Duodenal mucosa (tissue), 2 donors: ENCODE data around the gene TRAM2.

ENCODE experiments used
- H3K27ac ChIP-seq: one replicate; pipeline ENCODE4 v1.7.0; 2013; ENCODE audit warnings: low read depth, low read length
- H3K27me3 ChIP-seq, 2 donors: one replicate each; pipeline ENCODE4 v1.7.0; 2013; ENCODE audit warnings: low read length in 2 of 2, control low read depth in 1 of 2; ENCODE audit not compliant: insufficient read depth in 2 of 2, control insufficient read depth in 1 of 2
- H3K36me3 ChIP-seq, 2 donors: one replicate each; pipeline ENCODE4 v1.7.0; 2013; ENCODE audit warnings: low read length in 2 of 2, control low read depth in 1 of 2; ENCODE audit not compliant: insufficient read depth in 2 of 2, control insufficient read depth in 1 of 2
- H3K4me1 ChIP-seq, 2 donors: one replicate each; pipeline ENCODE4 v1.7.0; 2013; ENCODE audit warnings: low read length in 2 of 2, control low read depth in 1 of 2; ENCODE audit not compliant: insufficient read depth in 2 of 2, control insufficient read depth in 1 of 2
- H3K4me3 ChIP-seq, 2 donors: one replicate each; pipeline ENCODE4 v1.7.0; 2013; ENCODE audit warnings: low read length in 2 of 2, low read depth in 1 of 2
- H3K9ac ChIP-seq, 2 donors: one replicate each; pipeline ENCODE4 v1.7.0; 2013; ENCODE audit warnings: low read length in 2 of 2, low read depth in 1 of 2
- H3K9me3 ChIP-seq, 2 donors: one replicate each; pipeline ENCODE4 v1.7.0; 2013; ENCODE audit warnings: low read length in 2 of 2, control low read depth in 1 of 2; ENCODE audit not compliant: control insufficient read depth in 1 of 2

The TRAM2 gene

GRCh38 chr6:52506476-52506875, 70.4 kb downstream of the TRAM2 start:
- H3K4me3 ChIP-seq: no peak overlapping the region
- no peak overlapping the region for H3K9ac ChIP-seq
- no peaks in the 10 kb centered on the region for H3K9me3 ChIP-seq
- H3K36me3 ChIP-seq: peaks cover 23 to 72% of the 10 kb centered on the region in 2 donors
- no peaks in the 10 kb centered on the region for H3K27me3 ChIP-seq
- peaks cover 31 to 32% of the 10 kb centered on the region in 2 donors for H3K4me1 ChIP-seq
- H3K27ac ChIP-seq: no peak overlapping the region

- H3K27ac ChIP-seq: no peak overlapping the region
- peaks cover 31% of the 10 kb centered on the region in 2 donors for H3K4me1 ChIP-seq
- no peaks in the 10 kb centered on the region for H3K9me3 ChIP-seq
- H3K36me3 ChIP-seq: peaks cover 23 to 69% of the 10 kb centered on the region in 2 donors
- no peak overlapping the region for H3K4me3 ChIP-seq
- H3K9ac ChIP-seq: no peak overlapping the region
- no peaks in the 10 kb centered on the region for H3K27me3 ChIP-seq
Measured at GRCh38 chr6:52505726-52506409, 71.0 kb downstream of the TRAM2 start.

GRCh38 chr6:52504782-52505136, 72.1 kb downstream of the TRAM2 start:
- peaks cover 23 to 59% of the 10 kb centered on the region in 2 donors for H3K36me3 ChIP-seq
- no peaks in the 10 kb centered on the region for H3K9me3 ChIP-seq
- H3K27ac ChIP-seq: peak overlapping the region; percentile 78
- peak overlapping the region; percentile 19 to 37 for H3K4me3 ChIP-seq
- peaks cover 31% of the 10 kb centered on the region in 2 donors for H3K4me1 ChIP-seq
- peak overlapping the region; percentile 33 to 48 for H3K9ac ChIP-seq
- H3K27me3 ChIP-seq: no peaks in the 10 kb centered on the region

GRCh38 chr6:52503851-52504781, 72.7 kb downstream of the TRAM2 start:
- H3K36me3 ChIP-seq: peaks cover 22 to 53% of the 10 kb centered on the region in 2 donors
- peak overlapping the region; percentile 78 for H3K27ac ChIP-seq
- H3K4me3 ChIP-seq: peak overlapping the region; percentile 19 to 37
- peaks cover 31% of the 10 kb centered on the region in 2 donors for H3K4me1 ChIP-seq
- no peaks in the 10 kb centered on the region for H3K9me3 ChIP-seq
- no peaks in the 10 kb centered on the region for H3K27me3 ChIP-seq
- peak overlapping the region; percentile 48 to 71 for H3K9ac ChIP-seq

- no peaks in the 10 kb centered on the region for H3K9me3 ChIP-seq
- peak overlapping the region; percentile 78 for H3K27ac ChIP-seq
- H3K36me3 ChIP-seq: peaks cover 20 to 45% of the 10 kb centered on the region in 2 donors
- peaks cover 31% of the 10 kb centered on the region in 2 donors for H3K4me1 ChIP-seq
- H3K27me3 ChIP-seq: no peaks in the 10 kb centered on the region
- H3K9ac ChIP-seq: peak overlapping the region; percentile 48 to 71
- H3K4me3 ChIP-seq: peak overlapping the region; percentile 6 to 16
Measured at GRCh38 chr6:52503323-52503747, 73.5 kb downstream of the TRAM2 start.

- peaks cover 18 to 39% of the 10 kb centered on the region in 2 donors for H3K36me3 ChIP-seq
- no peaks in the 10 kb centered on the region for H3K27me3 ChIP-seq
- peaks cover 31% of the 10 kb centered on the region in 2 donors for H3K4me1 ChIP-seq
- no peaks in the 10 kb centered on the region for H3K9me3 ChIP-seq
- H3K9ac ChIP-seq: no peak overlapping the region
- no peak overlapping the region for H3K4me3 ChIP-seq
- no peak overlapping the region for H3K27ac ChIP-seq
Measured at GRCh38 chr6:52502306-52503029, 74.4 kb downstream of the TRAM2 start.

- Histone ChIP-seq H3K27me3 (no peaks in the 10 kb centered on the region), H3K27ac (no peak overlapping the region), H3K9me3 (no peaks in the 10 kb centered on the region), H3K4me1 (peaks cover 29 to 30% of the 10 kb centered on the region in 2 donors), H3K36me3 (peaks cover 8 to 21% of the 10 kb centered on the region in 2 donors), H3K4me3 (no peak overlapping the region), H3K9ac (no peak overlapping the region)
Measured at GRCh38 chr6:52500238-52501129, 76.4 kb downstream of the TRAM2 start.

GRCh38 chr6:52499681-52500236, 77.1 kb downstream of the TRAM2 start:
- Histone ChIP-seq H3K36me3 (peaks cover 6 to 15% of the 10 kb centered on the region in 2 donors), H3K4me1 (peaks cover 22 to 23% of the 10 kb centered on the region in 2 donors), H3K27ac (no peak overlapping the region), H3K4me3 (no peak overlapping the region), H3K9me3 (peaks cover 0 to 2% of the 10 kb centered on the region in 2 donors), H3K9ac (no peak overlapping the region), H3K27me3 (no peaks in the 10 kb centered on the region)

GRCh38 chr6:52499026-52499425, 77.8 kb downstream of the TRAM2 start:
- Histone ChIP-seq H3K36me3 (peaks cover 6 to 15% of the 10 kb centered on the region in 2 donors), H3K27me3 (no peaks in the 10 kb centered on the region), H3K9me3 (peaks cover 0 to 2% of the 10 kb centered on the region in 2 donors), H3K27ac (no peak overlapping the region), H3K9ac (no peak overlapping the region), H3K4me1 (peaks cover 15% of the 10 kb centered on the region in 2 donors), H3K4me3 (no peak overlapping the region)
